HepG2 (cell line): ENCODE measurements around the gene TBC1D16. TPM values are rescaled to one million over a fixed set of nuclear protein-coding genes. Genes with fewer than 3 reads are reported as not detected.
A peak's percentile ranks its signal among the peaks of the same experiment; 100 is the strongest.

Experiments used
- BORCS8-MEF2B ChIP-seq: sonication (generic); formaldehyde crosslinking; IDR thresholded peaks from 2 replicates; pipeline ENCODE4 v1.8.0; 2022; ENCODE audit warnings: mild to moderate bottlenecking, missing genetic modification reagents
- IRF2 ChIP-seq: IDR thresholded peaks from 2 replicates; pipeline ENCODE4 v1.6.1; 2018; ENCODE audit warnings: missing genetic modification reagents, missing compliant biosample characterization
- MED13 ChIP-seq: sonication (generic); formaldehyde crosslinking; IDR thresholded peaks from 2 replicates; pipeline ENCODE4 v1.5.0; 2020; ENCODE audit warnings: missing genetic modification reagents
- RBFOX2 ChIP-seq: fragments of 200-400 bp; formaldehyde crosslinking; IDR thresholded peaks from 2 replicates; pipeline ENCODE4 v1.6.1; 2017; ENCODE audit warnings: low read depth, mild to moderate bottlenecking, low read length
- SMAD1 ChIP-seq: sonication (generic); formaldehyde crosslinking; IDR thresholded peaks from 2 replicates; pipeline ENCODE4 v1.4.0; 2020; ENCODE audit warnings: missing genetic modification reagents, low read depth, mild to moderate bottlenecking, borderline replicate concordance
- STAG1 ChIP-seq: sonication (generic); formaldehyde crosslinking; IDR thresholded peaks from 2 replicates; pipeline ENCODE4 v1.4.0; 2020; ENCODE audit warnings: missing genetic modification reagents
- TBL1XR1 ChIP-seq: fragments of 150-350 bp; IDR thresholded peaks from 2 replicates; pipeline ENCODE4 v1.6.1; 2014; ENCODE audit warnings: borderline replicate concordance, low read length; ENCODE audit not compliant: partially characterized antibody
- TMF1 ChIP-seq: sonication (generic); formaldehyde crosslinking; IDR thresholded peaks from 2 replicates; pipeline ENCODE4 v1.8.1; 2022; ENCODE audit warnings: low read depth, missing genetic modification reagents
- XRCC5 ChIP-seq: fragments of 200-400 bp; formaldehyde crosslinking; optimal IDR thresholded peaks from 2 replicates; pipeline ENCODE3; 2017; ENCODE audit warnings: mild to moderate bottlenecking, low read length
- ZC3H4 ChIP-seq: sonication (generic); formaldehyde crosslinking; IDR thresholded peaks from 2 replicates; pipeline ENCODE4 v1.4.0; 2020; ENCODE audit warnings: missing genetic modification reagents, borderline replicate concordance
- ZFX ChIP-seq: sonication (generic); formaldehyde crosslinking; IDR thresholded peaks from 2 replicates; pipeline ENCODE4 v1.4.0; 2020; ENCODE audit warnings: mild to moderate bottlenecking, low read depth, missing genetic modification reagents, moderate library complexity
- ZNF205 ChIP-seq: IDR thresholded peaks from 2 replicates; pipeline ENCODE4 v1.6.1; 2018; ENCODE audit warnings: missing biosample characterization, missing genetic modification reagents
- ZNF572 ChIP-seq: sonication (generic); formaldehyde crosslinking; IDR thresholded peaks from 2 replicates; pipeline ENCODE4 v1.5.1; 2020; ENCODE audit warnings: mild to moderate bottlenecking, missing genetic modification reagents
- ZNF639 ChIP-seq: conservative IDR thresholded peaks from 2 replicates; pipeline ENCODE4 v1.6.1; 2018; ENCODE audit warnings: missing genetic modification reagents
- ZNF7 ChIP-seq: IDR thresholded peaks from 2 replicates; pipeline ENCODE4 v1.6.1; 2016; ENCODE audit warnings: missing biosample characterization, missing genetic modification reagents
- ZNF761 ChIP-seq: sonication (generic); formaldehyde crosslinking; conservative IDR thresholded peaks from 2 replicates; pipeline ENCODE4 v1.4.0; 2020; ENCODE audit warnings: mild to moderate bottlenecking, missing genetic modification reagents
- polyA plus RNA-seq, 8 experiments: library from polyadenylated mRNA; depleted of rRNA in 3 of 8; stranded (reverse) in 7 of 8; unstranded in 1 of 8; fragments of >200 nt; fragmentation: Illumina TruSeq in 4 of 8; extraction: Trizol in 4 of 8; gene quantifications; 2 replicates each; pipeline versions ENCODE4 v1.2.1 to v1.2.3, GENCODE V29; 2011 to 2016; ENCODE audit warnings: low read depth in 4 of 8, missing spikeins in 1 of 8, mixed read lengths in 1 of 8; ENCODE audit not compliant: insufficient read depth in 1 of 8
- total RNA-seq, 5 experiments: library from RNA; depleted of rRNA; stranded (reverse); fragments of >200 nt; fragmentation: Illumina TruSeq; extraction: Trizol; gene quantifications; 2 replicates each; pipeline ENCODE4 v1.2.3, GENCODE V29; 2016; ENCODE audit warnings: low read depth in 1 of 5
- TF ChIP-seq, protein P1 (sequence below): sonication (generic); formaldehyde crosslinking; IDR thresholded peaks from 2 replicates; pipeline ENCODE4 v1.9.0; 2022; ENCODE audit warnings: missing genetic modification reagents, mild to moderate bottlenecking, borderline replicate concordance
- TF ChIP-seq, protein P2 (sequence below): sonication (generic); formaldehyde crosslinking; IDR thresholded peaks from 2 replicates; pipeline ENCODE4 v1.4.0; 2020; ENCODE audit warnings: missing genetic modification reagents, borderline replicate concordance
- TF ChIP-seq, protein P3 (sequence below): IDR thresholded peaks from 2 replicates; pipeline ENCODE4 v1.6.1; 2016; ENCODE audit warnings: missing compliant biosample characterization, missing genetic modification reagents, borderline replicate concordance

The TBC1D16 gene
- total and polyA plus RNA-seq, 2 of the 13 experiments (the other 11 are each of a cell fraction or from before 2014, with no cell fraction given) = 14.9 to 24.9 TPM

- TF ChIP-seq ZNF639 (CRISPR knock-in tag) (0 out of 2 replicates have a peak, but pooled peaks have one; percentile 35), XRCC5 (peak; percentile 96), ZNF761 (CRISPR knock-in tag) (0 out of 2 replicates have a peak, but pooled peaks have one; percentile 8), TMF1 (no peak), IRF2 (CRISPR knock-in tag) (0 out of 2 replicates have a peak, but pooled peaks have one; percentile 62), BORCS8-MEF2B (CRISPR knock-in tag) (no peak), ZNF205 (peak; percentile 46; the same call in 1 of the 2 replicates), ZC3H4 (CRISPR knock-in tag) (no peak), ZNF572 (no peak), RBFOX2 (no peak), STAG1 (CRISPR knock-in tag) (peak; percentile 72), SMAD1 (CRISPR knock-in tag) (no peak), MED13 (CRISPR knock-in tag) (peak; percentile 40; the same call in 1 of the 2 replicates), TBL1XR1 (peak; percentile 49), ZNF7 (CRISPR knock-in tag) (no peak), ZFX (CRISPR knock-in tag) (peak; percentile 59)
- TF ChIP-seq, protein P1, sequence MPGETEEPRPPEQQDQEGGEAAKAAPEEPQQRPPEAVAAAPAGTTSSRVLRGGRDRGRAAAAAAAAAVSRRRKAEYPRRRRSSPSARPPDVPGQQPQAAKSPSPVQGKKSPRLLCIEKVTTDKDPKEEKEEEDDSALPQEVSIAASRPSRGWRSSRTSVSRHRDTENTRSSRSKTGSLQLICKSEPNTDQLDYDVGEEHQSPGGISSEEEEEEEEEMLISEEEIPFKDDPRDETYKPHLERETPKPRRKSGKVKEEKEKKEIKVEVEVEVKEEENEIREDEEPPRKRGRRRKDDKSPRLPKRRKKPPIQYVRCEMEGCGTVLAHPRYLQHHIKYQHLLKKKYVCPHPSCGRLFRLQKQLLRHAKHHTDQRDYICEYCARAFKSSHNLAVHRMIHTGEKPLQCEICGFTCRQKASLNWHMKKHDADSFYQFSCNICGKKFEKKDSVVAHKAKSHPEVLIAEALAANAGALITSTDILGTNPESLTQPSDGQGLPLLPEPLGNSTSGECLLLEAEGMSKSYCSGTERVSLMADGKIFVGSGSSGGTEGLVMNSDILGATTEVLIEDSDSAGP = peak; percentile 60
- TF ChIP-seq, protein P2, sequence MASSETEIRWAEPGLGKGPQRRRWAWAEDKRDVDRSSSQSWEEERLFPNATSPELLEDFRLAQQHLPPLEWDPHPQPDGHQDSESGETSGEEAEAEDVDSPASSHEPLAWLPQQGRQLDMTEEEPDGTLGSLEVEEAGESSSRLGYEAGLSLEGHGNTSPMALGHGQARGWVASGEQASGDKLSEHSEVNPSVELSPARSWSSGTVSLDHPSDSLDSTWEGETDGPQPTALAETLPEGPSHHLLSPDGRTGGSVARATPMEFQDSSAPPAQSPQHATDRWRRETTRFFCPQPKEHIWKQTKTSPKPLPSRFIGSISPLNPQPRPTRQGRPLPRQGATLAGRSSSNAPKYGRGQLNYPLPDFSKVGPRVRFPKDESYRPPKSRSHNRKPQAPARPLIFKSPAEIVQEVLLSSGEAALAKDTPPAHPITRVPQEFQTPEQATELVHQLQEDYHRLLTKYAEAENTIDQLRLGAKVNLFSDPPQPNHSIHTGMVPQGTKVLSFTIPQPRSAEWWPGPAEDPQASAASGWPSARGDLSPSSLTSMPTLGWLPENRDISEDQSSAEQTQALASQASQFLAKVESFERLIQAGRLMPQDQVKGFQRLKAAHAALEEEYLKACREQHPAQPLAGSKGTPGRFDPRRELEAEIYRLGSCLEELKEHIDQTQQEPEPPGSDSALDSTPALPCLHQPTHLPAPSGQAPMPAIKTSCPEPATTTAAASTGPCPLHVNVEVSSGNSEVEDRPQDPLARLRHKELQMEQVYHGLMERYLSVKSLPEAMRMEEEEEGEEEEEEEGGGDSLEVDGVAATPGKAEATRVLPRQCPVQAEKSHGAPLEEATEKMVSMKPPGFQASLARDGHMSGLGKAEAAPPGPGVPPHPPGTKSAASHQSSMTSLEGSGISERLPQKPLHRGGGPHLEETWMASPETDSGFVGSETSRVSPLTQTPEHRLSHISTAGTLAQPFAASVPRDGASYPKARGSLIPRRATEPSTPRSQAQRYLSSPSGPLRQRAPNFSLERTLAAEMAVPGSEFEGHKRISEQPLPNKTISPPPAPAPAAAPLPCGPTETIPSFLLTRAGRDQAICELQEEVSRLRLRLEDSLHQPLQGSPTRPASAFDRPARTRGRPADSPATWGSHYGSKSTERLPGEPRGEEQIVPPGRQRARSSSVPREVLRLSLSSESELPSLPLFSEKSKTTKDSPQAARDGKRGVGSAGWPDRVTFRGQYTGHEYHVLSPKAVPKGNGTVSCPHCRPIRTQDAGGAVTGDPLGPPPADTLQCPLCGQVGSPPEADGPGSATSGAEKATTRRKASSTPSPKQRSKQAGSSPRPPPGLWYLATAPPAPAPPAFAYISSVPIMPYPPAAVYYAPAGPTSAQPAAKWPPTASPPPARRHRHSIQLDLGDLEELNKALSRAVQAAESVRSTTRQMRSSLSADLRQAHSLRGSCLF (CRISPR knock-in tag) = no peak
- TF ChIP-seq, protein P3, sequence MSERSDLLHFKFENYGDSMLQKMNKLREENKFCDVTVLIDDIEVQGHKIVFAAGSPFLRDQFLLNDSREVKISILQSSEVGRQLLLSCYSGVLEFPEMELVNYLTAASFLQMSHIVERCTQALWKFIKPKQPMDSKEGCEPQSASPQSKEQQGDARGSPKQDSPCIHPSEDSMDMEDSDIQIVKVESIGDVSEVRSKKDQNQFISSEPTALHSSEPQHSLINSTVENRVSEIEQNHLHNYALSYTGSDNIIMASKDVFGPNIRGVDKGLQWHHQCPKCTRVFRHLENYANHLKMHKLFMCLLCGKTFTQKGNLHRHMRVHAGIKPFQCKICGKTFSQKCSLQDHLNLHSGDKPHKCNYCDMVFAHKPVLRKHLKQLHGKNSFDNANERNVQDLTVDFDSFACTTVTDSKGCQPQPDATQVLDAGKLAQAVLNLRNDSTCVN (CRISPR knock-in tag) = 0 out of 2 replicates have a peak, but pooled peaks have one; percentile 38
These were observed 111.6 kb downstream of the TBC1D16 start (continued) for GRCh38 chr17:79923974-79924638.
